SU-DHL-6 (cell line): ENCODE measurements around the gene GNAT3.

ENCODE experiments used
- H2AFZ ChIP-seq: fragments of 200-600 bp; sonication (generic); 2 replicates; pipeline ENCODE4 v1.6.1; 2014; ENCODE audit warnings: low read depth, mild to moderate bottlenecking, moderate library complexity, mixed read lengths, antibody characterized with exemption, low read length; ENCODE audit not compliant: severe bottlenecking
- H3F3A ChIP-seq: fragments of 200-600 bp; shearing (Covaris generic); 2 replicates; pipeline ENCODE4 v1.6.0; 2016; ENCODE audit warnings: antibody characterized with exemption, mild to moderate bottlenecking; ENCODE audit not compliant: insufficient read depth
- H3K27ac ChIP-seq: fragments of 200-600 bp; sonication (generic); 2 replicates; pipeline ENCODE4 v1.5.1; 2016; ENCODE audit warnings: low read depth, mild to moderate bottlenecking, low read length, moderate library complexity, mixed read lengths
- H3K27me3 ChIP-seq: fragments of 200-600 bp; sonication (generic), shearing (Covaris generic); 2 replicates; pipeline ENCODE4 v1.6.0; 2014; ENCODE audit warnings: mild to moderate bottlenecking, low read length
- H3K36me3 ChIP-seq: fragments of 200-600 bp; sonication (generic); 2 replicates; pipeline ENCODE4 v1.6.1; 2014; ENCODE audit warnings: mild to moderate bottlenecking, low read length, mixed read lengths
- H3K4me2 ChIP-seq: fragments of 300-600, 200-600 bp; shearing (Covaris generic), sonication (generic); 2 replicates; pipeline ENCODE4 v1.6.0; 2014; ENCODE audit warnings: low read length, low read depth, mild to moderate bottlenecking; ENCODE audit not compliant: poor library complexity, severe bottlenecking
- H3K4me3 ChIP-seq: fragments of 200-600 bp; sonication (generic); 2 replicates; pipeline ENCODE4 v1.5.1; 2014; ENCODE audit warnings: antibody characterized with exemption, low read length, mild to moderate bottlenecking, mixed read lengths; ENCODE audit not compliant: insufficient read depth, poor library complexity, severe bottlenecking
- H3K79me2 ChIP-seq: fragments of 200-600 bp; sonication (generic); 2 replicates; pipeline ENCODE4 v1.6.1; 2014; ENCODE audit warnings: mild to moderate bottlenecking, low read length, moderate library complexity; ENCODE audit not compliant: insufficient read depth
- H3K9ac ChIP-seq: fragments of 200-600 bp; sonication (generic); 2 replicates; pipeline ENCODE4 v1.7.0; 2014; ENCODE audit warnings: mild to moderate bottlenecking, low read length
- H3K9me2 ChIP-seq: fragments of 200-600 bp; sonication (generic); replicated peaks from 2 replicates; pipeline ENCODE4 v1.6.1; 2014; ENCODE audit warnings: low read length; ENCODE audit not compliant: insufficient read depth
- H3K9me3 ChIP-seq: fragments of 200-600 bp; sonication (generic); 2 replicates; pipeline ENCODE4 v1.6.1; 2014; ENCODE audit warnings: low read length, mixed read lengths; ENCODE audit not compliant: insufficient read depth
- H4K20me1 ChIP-seq: fragments of 200-600 bp; sonication (generic); 2 replicates; pipeline ENCODE4 v1.6.1; 2014; ENCODE audit warnings: low read depth, mild to moderate bottlenecking, antibody characterized with exemption, low read length, moderate library complexity, mixed read lengths
- EZH2phosphoT487 ChIP-seq: fragments of 200-600 bp; sonication (generic), shearing (Covaris generic); conservative IDR thresholded peaks from 2 replicates; pipeline ENCODE4 v1.6.1; 2018; ENCODE audit warnings: mild to moderate bottlenecking, antibody characterized with exemption, low read length, moderate library complexity, mixed read lengths
- TF ChIP-seq, protein P1 (sequence below): fragments of 200-600 bp; sonication (generic); IDR thresholded peaks from one replicate; pipeline ENCODE4 v1.5.1; 2017; ENCODE audit warnings: antibody characterized with exemption, mild to moderate bottlenecking, low read length, moderate library complexity; ENCODE audit not compliant: insufficient read depth, poor library complexity, severe bottlenecking

GNAT3 gene

DNA sequence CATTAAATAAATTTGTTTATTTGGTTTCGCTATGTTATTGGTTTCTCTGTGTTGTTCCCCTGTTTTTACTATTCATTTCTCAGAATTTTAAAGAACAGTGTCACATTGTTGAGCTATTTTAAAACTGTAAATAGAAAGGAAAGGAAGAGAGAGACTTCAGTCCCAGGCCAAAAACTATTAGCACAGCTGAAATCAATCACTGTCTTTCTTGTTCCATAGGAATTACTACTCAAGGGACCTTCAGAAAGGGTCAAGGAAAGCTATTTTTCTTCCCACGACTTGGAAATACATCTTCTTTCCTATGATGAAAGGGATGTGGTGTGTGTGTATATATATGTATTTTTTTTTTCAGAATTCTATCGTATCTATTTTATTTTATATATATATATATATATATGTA lies 29.0 kb upstream of the GNAT3 start:
- Histone ChIP-seq H3K79me2 (no peaks in the 10 kb centered on the region), H3K9me3 (no peaks in the 10 kb centered on the region), H3K27ac (no peak overlapping the region), H2AFZ (no peak overlapping the region), H3K9ac (no peak overlapping the region), H3K36me3 (no peaks in the 10 kb centered on the region), H3F3A (no peaks in the 10 kb centered on the region), H3K9me2 (no peaks in the 10 kb centered on the region), H3K27me3 (no peaks in the 10 kb centered on the region), H4K20me1 (no peaks in the 10 kb centered on the region; the same call in 1 of the 2 replicates), H3K4me2 (no peak overlapping the region), H3K4me3 (no peak overlapping the region)
- TF ChIP-seq, protein P1, sequence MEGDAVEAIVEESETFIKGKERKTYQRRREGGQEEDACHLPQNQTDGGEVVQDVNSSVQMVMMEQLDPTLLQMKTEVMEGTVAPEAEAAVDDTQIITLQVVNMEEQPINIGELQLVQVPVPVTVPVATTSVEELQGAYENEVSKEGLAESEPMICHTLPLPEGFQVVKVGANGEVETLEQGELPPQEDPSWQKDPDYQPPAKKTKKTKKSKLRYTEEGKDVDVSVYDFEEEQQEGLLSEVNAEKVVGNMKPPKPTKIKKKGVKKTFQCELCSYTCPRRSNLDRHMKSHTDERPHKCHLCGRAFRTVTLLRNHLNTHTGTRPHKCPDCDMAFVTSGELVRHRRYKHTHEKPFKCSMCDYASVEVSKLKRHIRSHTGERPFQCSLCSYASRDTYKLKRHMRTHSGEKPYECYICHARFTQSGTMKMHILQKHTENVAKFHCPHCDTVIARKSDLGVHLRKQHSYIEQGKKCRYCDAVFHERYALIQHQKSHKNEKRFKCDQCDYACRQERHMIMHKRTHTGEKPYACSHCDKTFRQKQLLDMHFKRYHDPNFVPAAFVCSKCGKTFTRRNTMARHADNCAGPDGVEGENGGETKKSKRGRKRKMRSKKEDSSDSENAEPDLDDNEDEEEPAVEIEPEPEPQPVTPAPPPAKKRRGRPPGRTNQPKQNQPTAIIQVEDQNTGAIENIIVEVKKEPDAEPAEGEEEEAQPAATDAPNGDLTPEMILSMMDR, result no peak
- no peak for TF ChIP-seq EZH2phosphoT487

DNA sequence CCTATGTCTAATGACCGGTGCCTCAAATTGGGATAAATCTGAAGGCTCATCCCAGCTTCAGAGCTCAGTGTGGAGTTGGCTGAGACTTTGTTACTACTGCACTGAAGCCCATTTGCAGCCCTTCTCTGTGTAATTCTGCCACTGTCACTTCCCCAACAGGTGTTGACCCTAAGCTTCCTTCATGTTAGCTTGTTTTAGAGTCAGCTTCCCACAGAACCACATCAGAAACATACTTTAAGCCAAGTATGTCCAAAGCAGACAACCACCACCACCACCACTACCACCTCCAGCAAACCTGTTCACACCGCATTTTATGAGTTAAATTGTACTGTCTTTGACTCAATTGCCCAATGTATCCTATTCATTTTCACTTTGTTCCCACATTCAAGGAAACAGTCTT lies 25.2 kb upstream of the GNAT3 start:
- H2AFZ ChIP-seq, result no peak overlapping the region
- H3K27ac ChIP-seq, result no peak overlapping the region
- H3K9ac ChIP-seq, result no peak overlapping the region
- no peaks in the 10 kb centered on the region for H3K9me2 ChIP-seq
- no peaks in the 10 kb centered on the region for H3K36me3 ChIP-seq
- H3K79me2 ChIP-seq, result no peaks in the 10 kb centered on the region
- H3F3A ChIP-seq, result no peaks in the 10 kb centered on the region
- H4K20me1 ChIP-seq, result no peaks in the 10 kb centered on the region; the same call in 1 of the 2 replicates
- no peaks in the 10 kb centered on the region for H3K9me3 ChIP-seq
- H3K4me3 ChIP-seq, result no peak overlapping the region
- H3K27me3 ChIP-seq, result no peaks in the 10 kb centered on the region
- H3K4me2 ChIP-seq, result no peak overlapping the region
- TF ChIP-seq, protein P1, result no peak
- TF ChIP-seq EZH2phosphoT487, result no peak

DNA sequence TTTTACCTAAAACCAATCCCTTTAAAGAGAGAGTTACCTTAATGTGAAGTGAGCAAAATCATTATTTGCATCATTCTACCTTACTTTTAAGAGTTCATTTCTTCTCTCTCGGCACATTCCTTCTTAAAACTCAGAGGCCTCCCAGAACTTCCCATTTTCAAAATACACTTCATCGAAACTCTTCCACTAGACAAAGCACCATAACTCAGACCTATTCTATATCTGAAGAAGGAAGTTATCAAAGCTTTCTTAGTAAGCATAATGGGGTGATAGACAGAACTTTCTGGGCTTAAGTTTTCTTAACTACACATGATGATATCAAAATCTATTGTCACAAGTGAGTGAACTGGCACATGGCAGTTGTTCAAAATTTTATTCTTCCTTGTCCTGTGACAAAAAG lies 24.6 kb upstream of the GNAT3 start:
- Histone ChIP-seq H3K27me3 (no peaks in the 10 kb centered on the region), H3K9ac (no peak overlapping the region), H3K4me2 (no peak overlapping the region), H3K4me3 (no peak overlapping the region), H2AFZ (no peak overlapping the region), H3K79me2 (no peaks in the 10 kb centered on the region), H3K36me3 (no peaks in the 10 kb centered on the region), H3K9me2 (no peaks in the 10 kb centered on the region), H3K27ac (no peak overlapping the region), H4K20me1 (no peaks in the 10 kb centered on the region; the same call in 1 of the 2 replicates), H3F3A (no peaks in the 10 kb centered on the region), H3K9me3 (no peaks in the 10 kb centered on the region)
- TF ChIP-seq, protein P1, result no peak
- no peak for TF ChIP-seq EZH2phosphoT487

DNA sequence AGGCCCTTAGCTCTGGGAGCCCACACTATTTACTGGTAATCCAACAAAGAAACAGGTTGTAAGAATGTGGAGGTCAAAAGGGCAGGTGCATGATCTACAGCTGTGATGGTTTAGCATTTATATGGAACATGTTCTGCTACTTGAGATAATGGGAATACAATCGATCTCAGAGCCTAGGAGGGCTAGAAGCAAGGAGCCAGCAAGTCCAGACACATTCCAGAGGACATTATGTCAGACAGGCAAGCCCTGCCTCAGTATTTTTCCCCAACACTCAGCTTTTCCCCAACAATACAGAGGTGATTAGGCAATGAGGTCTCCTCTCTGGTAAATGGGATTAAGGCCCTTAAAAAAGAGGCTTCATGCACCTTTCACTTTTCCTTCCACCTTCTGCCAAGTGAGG lies 21.4 kb upstream of the GNAT3 start:
- Histone ChIP-seq H3K36me3 (no peaks in the 10 kb centered on the region), H3K9me2 (no peaks in the 10 kb centered on the region), H3K27ac (no peak overlapping the region), H3K4me2 (no peak overlapping the region), H3K27me3 (no peaks in the 10 kb centered on the region), H3F3A (no peaks in the 10 kb centered on the region), H3K9me3 (no peaks in the 10 kb centered on the region), H2AFZ (no peak overlapping the region), H4K20me1 (no peaks in the 10 kb centered on the region), H3K79me2 (no peaks in the 10 kb centered on the region), H3K4me3 (no peak overlapping the region), H3K9ac (no peak overlapping the region)
- TF ChIP-seq, protein P1, result no peak
- TF ChIP-seq EZH2phosphoT487, result no peak
